ENCODE measurements around the gene STAC3.
A peak's percentile ranks its signal among the peaks of the same experiment; 100 is the strongest.

Gene STAC3

GRCh38 chr12:57219993-57220754, 30.8 kb downstream of the STAC3 start:
- TF ChIP-seq CTCF (conservative IDR thresholded peaks at IDR 0.05; ENCODE audit: low read depth, low read length) = no peak
- no peak overlapping the region for H3K4me3 ChIP-seq (ENCODE audit: low read depth, low read length)
- DNase-seq (ENCODE audit: low read depth) = no peak

GRCh38 chr12:57219205-57219992, 31.6 kb downstream of the STAC3 start:
- no peak overlapping the region for H3K4me3 ChIP-seq (ENCODE audit: low read depth, low read length)
- no peak for TF ChIP-seq CTCF (conservative IDR thresholded peaks at IDR 0.05; ENCODE audit: low read depth, low read length)
- DNase-seq (ENCODE audit: low read depth) = no peak

- no peak for TF ChIP-seq CTCF (conservative IDR thresholded peaks at IDR 0.05; ENCODE audit: low read depth, low read length)
- H3K4me3 ChIP-seq (ENCODE audit: low read depth, low read length) = no peak overlapping the region
- DNase-seq (ENCODE audit: low read depth) = no peak
Measured at GRCh38 chr12:57218030-57218853, 32.7 kb downstream of the STAC3 start.

- H3K4me3 ChIP-seq (ENCODE audit: low read depth, low read length) = peak overlapping the region; percentile 36
- DNase-seq (ENCODE audit: low read depth) = no peak
- TF ChIP-seq CTCF (conservative IDR thresholded peaks at IDR 0.05; ENCODE audit: low read depth, low read length) = no peak
Measured at GRCh38 chr12:57216921-57217879, 33.8 kb downstream of the STAC3 start.

- peak within 1 kb of the TSS; percentile 36 for H3K4me3 ChIP-seq (ENCODE audit: low read depth, low read length)
- no peak for TF ChIP-seq CTCF (conservative IDR thresholded peaks at IDR 0.05; ENCODE audit: low read depth, low read length)
- no peak for DNase-seq (ENCODE audit: low read depth)
Measured at GRCh38 chr12:57216014-57216911, 34.7 kb downstream of the STAC3 start, which contains the start of gene NXPH4. NXPH4 (plus strand) TSS chr12:57216794; CDS start chr12:57216970, 176 bp downstream.

Measured in choroid plexus epithelial cell (primary cell).